GM18511 (cell line): ENCODE measurements around the gene GSK3B.
"Not testable (repeated sequence)": the region's sequence is repeated elsewhere in the genome, so short reads cannot be mapped to it uniquely, and the experiment has no call there.

Experiments
- ATAC-seq: cut with Tn5 transposase; IDR thresholded peaks from one replicate; pipeline ENCODE4 v1.9.1; 2021; ENCODE audit warnings: mild to moderate bottlenecking, moderate library complexity; ENCODE audit not compliant: unreplicated experiment

Gene GSK3B

DNA sequence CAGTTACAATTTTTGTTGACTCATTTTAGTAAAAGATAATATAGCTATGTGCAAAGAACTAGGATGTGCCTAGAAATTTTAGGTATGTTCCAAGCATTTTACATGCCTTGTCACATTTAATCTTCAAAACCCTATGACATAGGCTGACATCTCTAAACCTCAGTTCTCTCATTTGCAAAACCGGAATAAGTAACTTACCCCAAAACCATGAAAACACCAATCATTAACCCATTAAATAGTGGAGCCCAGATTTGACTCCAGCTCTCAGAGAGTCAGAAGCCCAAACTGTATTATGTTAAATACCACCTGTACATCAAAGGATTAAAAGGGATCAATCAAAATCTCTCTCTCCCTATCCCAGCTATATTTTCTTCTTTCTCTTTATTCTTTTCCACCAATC, 36.6 kb downstream of the GSK3B start:
- ATAC-seq: peak; percentile 73

DNA sequence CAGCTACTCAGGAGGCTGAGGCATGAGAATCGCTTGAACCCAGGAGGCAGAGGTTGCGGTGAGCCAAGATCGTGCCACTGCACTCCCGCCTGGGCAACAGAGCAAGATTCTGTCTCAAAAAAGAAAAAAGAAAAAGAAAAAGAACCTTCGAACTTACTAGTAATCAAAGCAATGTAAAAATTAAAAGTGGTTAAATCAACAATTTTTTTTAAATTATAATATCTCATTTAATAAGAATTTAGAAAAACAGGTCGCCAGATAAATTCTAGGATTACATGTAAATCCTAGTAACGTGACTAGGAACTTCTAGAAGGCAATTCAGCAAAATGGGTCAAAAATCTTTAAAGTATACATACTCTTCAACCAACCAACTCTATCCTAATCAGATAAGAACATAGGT, 37.2 kb downstream of the GSK3B start:
- no peak for ATAC-seq

DNA sequence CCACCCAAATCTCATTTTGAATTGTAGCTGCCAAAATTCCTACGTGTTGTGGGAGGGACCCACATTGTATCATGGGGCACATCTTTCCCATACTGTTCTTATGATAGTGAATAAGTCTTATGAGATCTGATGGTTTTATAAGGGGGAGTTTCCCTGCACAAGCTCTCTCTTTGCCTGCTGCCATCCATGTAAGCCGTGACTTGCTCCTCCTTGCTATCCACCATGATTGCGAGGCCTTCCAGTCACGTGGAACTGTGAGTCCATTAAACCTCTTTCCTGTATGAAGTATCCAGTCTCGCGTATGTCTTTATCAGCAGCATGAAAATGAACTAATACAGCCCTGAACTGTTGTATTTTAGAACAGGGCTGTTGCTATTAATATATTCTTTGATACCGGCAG, 40.6 kb downstream of the GSK3B start:
- not testable (repeated sequence) for ATAC-seq

DNA sequence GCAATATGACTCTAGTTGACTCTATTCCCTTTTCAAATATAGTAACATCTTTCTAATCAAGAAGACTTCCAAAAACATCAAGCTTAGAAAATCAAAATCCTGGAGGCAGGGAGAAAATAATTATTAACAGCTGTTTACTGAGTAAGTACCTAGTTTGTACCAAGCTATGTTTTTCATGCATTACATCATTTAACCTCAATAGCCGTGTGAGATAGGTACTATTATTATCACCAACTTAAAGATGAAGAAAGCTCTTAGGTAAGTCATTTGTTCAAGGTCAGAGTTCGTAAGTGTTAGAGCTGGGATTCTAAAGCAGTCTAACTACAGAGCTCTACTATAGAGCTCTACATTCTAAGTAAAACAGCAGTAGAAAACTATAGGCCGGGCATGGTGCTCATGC, 41.6 kb downstream of the GSK3B start:
- peak; percentile 52 for ATAC-seq

DNA sequence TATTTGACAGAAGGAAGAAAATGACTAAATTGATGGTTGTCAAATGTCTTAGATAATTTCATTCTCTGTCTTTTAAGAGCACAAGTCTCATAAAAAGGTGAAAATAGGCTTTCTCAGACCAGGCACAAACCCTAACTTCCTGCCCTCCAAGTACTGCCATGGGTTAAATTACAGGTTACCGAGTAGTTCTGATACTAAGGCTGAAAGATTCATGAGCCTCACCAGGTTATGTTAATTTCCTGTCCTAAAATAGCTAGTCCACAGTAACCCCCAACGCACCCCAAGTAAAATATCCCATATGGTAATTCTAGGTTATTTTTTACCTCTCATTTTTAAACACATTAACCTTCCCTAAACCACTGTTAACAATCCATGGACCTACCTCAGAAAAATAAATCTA, 42.0 kb downstream of the GSK3B start:
- ATAC-seq: peak; percentile 84

DNA sequence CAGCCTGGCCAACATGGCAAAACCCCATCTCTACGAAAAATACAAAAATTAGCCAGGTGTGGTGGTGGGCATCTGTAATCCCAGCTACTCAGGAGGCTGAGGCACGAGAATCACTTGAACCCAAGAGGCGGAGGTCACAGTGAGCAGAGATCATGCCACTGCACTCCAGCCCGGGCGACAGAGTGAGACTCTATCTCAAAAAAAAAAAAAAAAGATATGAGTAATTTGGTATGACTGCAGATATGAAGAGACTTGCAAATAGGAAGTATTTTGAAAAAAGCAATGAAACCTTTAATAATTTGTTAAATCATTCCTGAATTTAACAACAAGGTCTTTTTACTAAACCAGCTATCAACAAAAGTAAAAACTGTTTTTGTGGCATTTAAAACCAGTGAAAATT, 42.7 kb downstream of the GSK3B start:
- not testable (repeated sequence) for ATAC-seq

DNA sequence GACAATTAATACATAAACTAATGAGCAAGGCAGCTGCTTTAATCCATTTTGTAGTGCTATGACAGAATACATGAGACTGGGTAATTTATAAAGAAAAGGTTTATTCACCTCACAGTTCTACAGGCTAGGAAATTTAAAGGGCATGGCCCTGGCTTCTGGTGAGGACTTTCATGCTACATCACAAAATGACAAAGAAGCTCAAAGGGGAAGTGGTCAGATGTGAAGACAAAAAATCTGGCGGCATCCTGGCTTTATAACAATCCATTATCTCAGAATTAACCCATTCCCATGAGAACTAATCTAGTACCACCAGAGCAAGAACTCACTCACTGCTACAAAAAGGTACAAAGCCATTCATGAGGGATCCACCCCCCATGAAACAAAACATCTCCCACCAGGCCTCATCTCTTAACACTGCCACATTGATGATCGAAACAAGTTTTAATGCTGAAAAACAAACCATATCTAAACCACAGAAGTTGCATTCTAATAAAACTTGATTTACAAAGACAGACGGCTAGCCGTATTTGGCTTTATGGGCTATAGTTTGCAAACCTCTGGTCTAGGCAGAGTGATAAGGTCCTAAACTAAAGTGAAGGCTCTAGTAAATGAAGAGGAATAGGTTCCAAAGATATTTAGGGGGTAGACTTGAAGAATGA, 44.2 kb downstream of the GSK3B start:
- ATAC-seq: no peak

DNA sequence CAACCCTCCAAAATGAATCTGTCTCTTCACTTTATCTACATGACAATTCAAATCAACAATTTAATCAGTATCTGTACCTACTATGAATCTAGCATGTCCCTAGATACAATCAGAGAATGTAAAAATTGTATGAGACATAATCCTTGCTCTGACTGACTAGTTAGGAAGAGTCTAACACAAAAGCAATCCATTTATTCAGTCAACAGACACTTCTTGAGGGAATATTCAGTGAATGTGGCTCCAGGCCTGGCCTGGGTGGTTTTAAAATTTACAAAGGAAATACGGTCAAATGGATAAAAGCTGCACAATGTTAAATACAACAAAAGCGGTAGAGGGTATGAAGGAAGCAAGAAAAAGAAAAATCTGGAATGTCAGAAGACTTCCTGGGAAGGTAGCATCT, 45.2 kb downstream of the GSK3B start:
- no peak for ATAC-seq

DNA sequence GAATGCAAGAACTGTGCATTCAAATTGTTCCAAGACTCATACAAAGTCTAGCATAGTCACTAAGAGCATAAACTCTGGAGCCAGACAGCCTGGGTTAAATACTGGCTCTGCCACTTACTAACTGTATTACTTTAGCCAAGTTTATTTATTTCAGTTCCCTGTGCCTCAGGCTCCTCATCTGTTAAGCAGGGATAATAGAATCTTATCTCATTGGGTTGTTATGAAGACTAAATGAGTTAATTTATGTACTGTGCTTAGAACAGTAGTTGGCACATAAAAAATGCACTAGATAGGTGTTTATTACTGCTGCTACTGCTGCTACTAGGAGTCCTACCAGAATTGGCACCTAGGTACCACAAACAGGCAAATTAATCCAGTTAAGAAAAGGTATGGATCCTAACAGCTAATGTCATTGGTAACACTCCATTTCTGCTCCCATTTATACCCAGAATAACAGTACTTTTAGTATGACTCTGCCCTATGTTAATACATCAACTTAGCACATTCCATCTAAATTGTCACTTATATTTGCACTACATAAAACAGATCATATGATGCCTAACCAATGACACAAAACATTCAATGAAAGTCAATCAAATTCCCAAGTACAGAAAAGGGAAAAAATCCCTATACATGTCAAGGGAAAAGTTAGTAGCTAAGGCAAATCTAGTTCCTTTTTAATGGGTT, 45.7 kb downstream of the GSK3B start:
- ATAC-seq: no peak

DNA sequence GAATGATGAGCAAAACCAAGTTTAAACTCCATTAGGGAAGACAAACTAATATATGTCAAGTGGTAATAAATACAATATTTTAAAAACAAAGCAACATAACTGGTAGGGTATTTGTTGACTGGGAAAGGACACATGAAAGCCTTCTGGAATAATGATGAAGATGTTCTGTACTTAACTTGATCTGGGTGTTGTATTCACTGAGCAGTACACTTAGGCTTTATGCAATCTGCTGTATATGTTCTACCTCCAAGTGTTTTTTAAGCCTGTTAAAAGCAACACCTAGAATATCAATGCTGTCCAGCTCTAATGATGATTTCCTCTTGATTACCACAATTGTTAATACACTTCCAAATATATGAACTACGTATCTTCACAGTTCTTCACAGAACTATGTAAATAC, 46.6 kb downstream of the GSK3B start:
- ATAC-seq: no peak

DNA sequence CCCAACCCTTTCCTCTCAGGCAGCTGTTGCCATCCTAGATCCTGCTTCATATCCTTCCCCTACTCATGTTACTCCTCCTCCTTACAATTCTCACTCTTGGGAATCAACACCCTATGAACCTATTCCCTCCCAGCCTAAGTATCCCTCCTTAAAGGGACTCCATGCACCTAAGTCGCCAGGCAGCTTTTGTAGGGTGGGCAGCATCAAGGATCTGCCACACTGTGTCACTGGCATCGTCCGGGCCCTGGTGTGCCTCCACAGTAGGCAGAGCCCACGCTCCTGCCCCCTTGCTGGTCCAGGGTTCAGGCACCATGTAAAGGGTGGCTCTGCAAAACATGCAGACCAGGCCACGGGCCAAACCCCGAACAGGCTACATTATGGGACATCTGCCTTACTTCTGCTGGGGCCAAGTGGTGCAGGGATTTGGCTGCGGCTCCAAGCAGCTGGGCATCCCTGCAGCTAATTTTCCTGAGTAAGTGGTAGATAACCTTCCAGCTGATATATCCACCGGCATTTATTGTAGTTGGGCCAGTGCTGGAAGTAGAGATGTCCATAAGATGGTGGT, 53.4 kb downstream of the GSK3B start:
- ATAC-seq: no peak

DNA sequence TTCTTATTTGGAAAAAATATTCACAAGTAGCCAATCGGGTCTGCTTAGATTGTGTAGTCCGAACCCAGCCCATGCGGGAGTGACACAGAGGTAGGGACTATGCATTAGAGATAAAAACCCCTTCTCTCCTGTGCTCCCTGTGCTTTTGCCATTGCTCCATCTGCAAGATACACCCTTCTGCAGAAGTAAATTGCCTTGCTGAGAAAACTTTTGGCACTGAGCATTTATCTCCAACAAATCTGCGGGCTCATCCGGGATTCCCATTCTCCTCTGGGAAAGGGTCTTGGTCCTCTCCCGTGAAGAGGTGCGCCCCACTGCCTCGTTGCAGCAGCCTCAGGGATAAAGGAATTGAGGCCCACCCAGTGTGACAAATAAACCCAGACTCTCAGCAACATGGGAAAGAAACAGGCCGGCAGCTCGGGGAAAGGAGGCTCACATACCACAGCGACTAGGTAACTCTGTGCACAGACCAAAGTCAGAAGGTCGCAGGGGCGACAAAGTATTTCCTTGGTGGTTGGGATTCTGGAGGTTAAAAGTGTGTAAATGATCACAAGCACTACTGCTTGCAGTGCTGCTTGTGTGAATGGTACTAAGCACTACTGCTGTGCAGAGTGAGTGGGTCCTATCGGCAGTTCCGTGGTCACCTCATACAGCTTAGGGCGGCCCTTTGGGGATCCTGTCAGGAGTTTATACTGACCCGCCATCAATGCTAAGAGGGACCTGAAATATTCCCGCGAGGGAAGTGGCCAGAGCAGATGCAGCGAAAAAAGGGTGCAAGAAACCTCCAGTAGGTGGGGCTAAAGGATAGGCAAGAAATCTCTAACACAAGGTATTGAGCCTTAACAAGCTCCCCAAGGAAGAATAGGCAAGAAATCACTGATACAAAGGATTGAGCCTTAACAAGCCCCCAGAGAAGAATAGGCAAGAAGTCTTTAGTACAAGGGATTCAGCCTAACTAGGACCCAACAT, 54.3 kb downstream of the GSK3B start:
- no peak for ATAC-seq

DNA sequence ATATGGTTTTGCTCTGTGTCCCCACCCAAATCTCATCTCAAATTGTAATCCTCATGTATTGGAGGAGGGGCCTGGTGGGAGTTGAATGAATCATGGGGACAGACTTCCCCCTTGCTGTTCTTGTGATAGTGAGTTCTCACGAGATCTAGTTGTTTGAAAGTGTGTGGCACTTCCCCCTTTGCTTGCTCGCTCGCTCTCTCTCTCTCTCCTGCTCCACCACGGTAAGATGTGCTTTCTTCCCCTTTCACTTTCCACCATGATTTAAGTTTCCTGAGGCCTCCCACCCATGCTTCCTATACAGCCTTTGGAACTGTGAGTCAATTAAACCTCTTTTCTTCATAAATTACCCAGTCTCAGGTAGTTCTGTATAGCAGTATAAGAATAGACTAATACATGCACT, 60.7 kb downstream of the GSK3B start:
- no peak for ATAC-seq

DNA sequence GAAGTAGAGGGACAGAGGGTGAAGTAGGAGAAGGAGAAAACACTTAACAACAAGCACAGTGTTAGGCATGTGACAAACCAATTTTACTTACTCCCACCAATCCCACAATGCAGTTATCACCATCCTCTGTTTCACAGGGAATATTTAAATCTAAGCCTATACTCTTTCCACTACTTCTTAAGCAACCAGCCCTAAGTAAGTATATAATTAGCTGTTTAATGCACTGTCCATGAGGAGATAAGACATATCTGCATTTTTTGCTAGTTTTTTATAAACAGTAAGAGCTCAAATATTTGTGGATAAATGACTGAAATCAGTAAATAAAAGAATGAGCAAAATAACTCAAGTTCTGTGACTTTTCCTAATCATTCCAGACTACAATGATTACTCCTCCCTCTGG, 62.7 kb downstream of the GSK3B start:
- no peak for ATAC-seq

DNA sequence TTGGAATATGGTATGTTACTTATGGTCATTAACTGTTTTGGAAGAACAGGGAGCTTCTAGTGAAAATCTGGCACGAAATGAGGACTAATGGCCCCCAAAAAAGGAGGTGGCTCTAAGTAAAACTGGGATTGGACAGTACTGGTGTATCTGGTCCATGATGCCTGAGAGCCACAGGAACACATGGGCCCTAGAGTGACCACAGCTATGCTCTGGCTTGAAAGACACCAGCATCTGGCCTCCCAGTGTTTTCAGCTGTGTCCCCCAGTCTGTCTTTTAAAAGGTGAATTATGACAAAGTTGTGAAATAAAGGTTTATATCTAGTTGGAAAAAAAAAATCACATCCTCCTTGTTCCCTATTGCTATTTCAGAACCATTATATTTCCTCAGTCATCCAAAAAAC, 64.5 kb downstream of the GSK3B start:
- ATAC-seq: no peak

DNA sequence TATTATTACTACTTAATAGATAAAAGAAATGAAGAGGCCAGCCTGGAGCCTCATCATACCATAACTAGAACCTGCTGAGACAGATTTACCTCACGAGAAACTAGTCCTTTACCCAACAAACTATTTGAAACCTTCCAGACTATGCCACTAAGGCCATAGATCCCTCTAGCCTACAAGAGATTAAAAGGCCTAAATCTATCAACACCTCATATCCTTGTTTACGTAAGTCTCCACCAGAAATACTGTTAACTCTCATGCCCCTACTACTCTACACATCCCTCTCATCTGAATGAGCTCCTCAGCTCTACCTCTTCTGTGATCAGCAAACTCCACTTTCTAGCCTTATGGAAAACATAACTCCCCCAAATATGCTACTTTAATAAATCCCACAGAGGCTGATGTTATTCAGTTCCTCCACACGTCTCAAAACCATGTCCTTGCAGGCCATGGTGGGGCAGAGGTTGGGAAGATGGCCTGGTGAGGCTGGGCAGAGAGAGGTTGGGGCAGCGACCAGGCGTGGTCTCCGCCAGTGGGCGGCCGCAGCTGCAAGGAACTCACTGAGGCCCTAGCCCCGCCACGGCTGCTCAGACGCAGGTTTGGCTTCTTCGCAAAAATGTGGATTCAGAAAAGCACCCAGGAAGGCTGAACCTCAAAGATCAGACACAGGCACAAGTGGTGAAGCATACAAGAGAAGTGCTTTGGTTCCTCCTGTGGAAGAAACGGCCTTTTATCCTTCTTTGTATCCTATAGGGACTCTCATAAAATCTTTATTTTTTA, 65.8 kb downstream of the GSK3B start:
- ATAC-seq: no peak

DNA sequence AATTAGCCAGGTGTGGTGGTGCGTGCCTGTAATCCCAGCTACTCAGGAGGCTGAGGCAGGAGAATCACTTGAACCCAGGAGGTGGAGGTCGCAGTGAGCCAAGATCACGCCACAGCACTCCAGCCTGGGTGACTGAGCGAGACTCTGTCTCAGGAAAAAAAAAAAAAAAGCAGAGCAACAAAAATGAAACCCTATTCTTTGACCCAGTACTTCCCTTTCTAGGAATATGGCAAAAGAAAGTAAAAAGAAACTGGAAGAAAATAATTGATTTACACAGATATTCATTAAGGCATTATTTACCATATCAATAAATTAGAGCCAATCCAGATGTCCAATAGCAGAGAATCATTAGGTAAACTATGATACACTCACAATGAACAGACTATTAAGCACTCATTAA, 67.0 kb downstream of the GSK3B start:
- no peak for ATAC-seq

DNA sequence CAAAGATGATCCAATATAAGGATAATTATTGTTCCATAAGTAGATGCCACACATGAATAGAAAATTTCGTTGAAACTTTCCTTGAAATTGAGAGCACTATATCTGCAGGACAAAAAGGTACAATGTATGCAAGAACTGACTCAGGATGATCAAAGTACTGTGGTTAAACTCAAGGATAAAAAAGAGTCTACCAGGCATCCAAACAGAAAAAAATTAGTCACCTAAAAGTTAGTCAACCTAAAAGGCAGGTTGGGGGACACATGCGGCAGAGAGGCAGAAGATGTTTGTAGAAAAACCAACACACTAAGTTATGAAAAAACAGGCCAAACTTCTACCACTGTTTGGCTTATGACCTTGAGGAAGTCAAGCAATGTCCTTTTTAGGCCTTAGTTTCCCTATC, 68.7 kb downstream of the GSK3B start:
- no peak for ATAC-seq

DNA sequence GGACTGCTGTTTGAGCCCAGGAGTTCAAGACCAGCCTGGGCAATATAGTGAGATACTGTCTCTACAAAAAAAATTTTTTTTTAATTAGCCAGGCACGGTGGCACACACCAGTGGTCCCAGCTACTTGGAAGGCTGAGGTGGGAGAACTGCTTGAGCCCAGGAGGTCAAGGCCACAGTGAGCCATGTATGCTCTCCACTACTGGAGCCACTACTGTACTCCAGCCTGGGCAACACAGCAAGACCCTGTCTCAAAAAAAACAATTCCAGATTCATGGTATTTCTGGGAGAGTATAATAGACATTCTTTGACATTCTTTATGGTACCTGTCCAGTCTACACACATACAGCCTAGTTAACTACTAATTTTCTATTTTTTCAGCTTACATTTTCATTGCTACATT, 70.1 kb downstream of the GSK3B start:
- ATAC-seq: no peak

DNA sequence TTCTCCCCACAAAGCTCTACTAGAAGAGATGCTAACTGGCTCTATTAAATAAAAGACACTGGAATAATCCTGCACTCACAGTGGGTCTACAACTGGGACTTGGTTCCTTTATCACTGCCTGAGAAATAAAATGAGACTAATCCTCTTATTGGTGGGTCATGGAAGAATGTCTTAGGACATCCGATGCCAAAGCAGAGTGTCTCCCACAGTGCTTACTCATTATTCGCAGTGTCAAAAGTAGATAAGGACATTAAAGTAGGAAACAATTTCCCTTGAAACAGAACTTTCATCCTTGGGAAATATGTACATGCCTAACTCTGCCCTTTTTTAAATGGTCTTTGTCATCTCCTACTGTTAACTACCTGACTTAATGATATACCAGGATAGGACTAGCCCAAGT, 71.5 kb downstream of the GSK3B start:
- ATAC-seq: no peak

DNA sequence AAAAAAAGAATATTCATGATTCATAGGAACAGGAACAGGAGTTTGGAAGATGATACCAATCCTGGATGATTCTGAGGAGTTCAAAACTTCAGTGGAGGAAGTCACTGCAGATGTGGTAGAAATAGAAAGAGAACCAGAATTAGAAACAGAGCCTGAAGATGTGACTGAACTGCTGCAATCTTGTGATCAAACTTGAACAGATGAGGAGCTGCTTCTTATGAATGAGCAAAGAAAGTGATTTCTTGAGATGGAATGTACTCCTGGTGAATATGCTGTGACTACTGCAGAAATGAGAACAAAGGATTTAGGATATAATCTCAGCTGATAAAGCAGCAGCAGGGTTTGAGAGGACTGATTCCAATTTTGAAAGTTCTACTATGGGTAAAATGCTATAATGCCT, 72.7 kb downstream of the GSK3B start:
- no peak for ATAC-seq
